Activated naive CD8-positive, alpha-beta T cell treated with anti-CD3 and anti-CD28 coated beads for 36 hours (primary cell): ENCODE results near the gene SBF1. TPM values are rescaled to one million over a fixed set of nuclear protein-coding genes. Genes with fewer than 3 reads are reported as not detected.

Source experiments
- DNase-seq: peaks from one replicate; pipeline ENCODE4 v3.0.0; 2021
- H3K27ac Mint-ChIP-seq: one replicate; pipeline ENCODE4 v1.8.0; 2022; ENCODE audit warnings: mild to moderate bottlenecking, moderate library complexity, mixed read lengths
- H3K27me3 Mint-ChIP-seq: one replicate; pipeline ENCODE4 v1.8.0; 2022; ENCODE audit warnings: mild to moderate bottlenecking, mixed read lengths
- H3K36me3 Mint-ChIP-seq: one replicate; pipeline ENCODE4 v1.8.0; 2021; ENCODE audit warnings: mild to moderate bottlenecking, mixed read lengths
- H3K4me1 Mint-ChIP-seq: one replicate; pipeline ENCODE4 v1.8.0; 2021; ENCODE audit warnings: mixed read lengths
- H3K4me3 Mint-ChIP-seq: one replicate; pipeline ENCODE4 v1.8.0; 2022; ENCODE audit warnings: mild to moderate bottlenecking, moderate library complexity, mixed read lengths
- H3K9me3 Mint-ChIP-seq: one replicate; pipeline ENCODE4 v1.8.0; 2022; ENCODE audit warnings: mixed read lengths
- total RNA-seq, 2 experiments: library from RNA; stranded (reverse); gene quantifications; one replicate each; pipeline ENCODE4 v1.2.3, GENCODE V29; 2021

The SBF1 gene
- total RNA-seq, 2 experiments from 2014 or later: 101 to 102 TPM

DNA sequence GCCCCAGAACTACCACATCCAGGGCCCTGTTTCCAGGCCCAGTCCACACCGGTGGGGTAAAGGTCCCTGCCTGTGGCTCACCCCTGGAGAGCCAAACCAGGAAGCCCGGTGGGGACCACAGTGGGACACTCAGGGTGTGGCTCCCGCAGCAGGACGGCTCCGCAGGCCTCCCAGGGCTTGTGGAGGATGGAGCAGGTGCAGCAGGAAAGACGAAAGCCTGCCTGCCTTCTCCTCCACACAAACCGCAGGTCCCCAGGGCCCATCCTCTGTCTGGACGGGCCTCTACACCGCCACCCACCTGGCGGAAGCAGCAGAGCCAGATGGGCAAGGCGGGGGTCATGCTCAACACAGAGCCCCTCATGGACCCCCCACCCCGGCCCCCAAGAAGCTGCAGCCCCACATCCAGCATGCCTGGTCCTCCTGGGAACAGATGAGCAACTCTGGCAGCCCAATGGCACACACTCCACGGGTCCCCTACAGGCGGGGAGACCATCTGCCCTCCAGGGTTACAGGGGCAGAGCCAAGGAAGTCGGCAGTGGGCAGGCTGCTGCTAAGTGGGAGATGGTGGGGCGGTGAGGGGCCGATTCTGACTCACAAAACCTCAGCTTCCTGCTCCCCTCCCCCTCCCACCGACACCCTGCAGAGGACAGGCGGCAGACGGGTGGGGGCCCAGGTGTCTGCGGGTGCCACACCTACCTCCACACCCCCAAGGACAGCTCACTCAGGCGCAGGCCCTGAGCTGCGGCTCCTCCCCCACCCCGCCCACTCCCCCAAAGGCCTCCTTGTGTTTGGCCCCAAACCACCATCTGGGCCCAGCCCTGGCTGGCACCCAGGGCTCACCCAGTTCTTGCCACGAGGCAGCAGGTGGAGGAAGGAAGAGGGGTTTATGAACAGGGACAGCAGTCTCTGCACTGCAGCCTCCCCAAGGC is 5.2 kb downstream of the SBF1 start:
- Mint-ChIP-seq H3K36me3 (peaks cover 9% of the 10 kb centered on the region), H3K4me1 (peaks cover 75% of the 10 kb centered on the region), H3K9me3 (no peaks in the 10 kb centered on the region), H3K4me3 (peak overlapping the region; percentile 71), H3K27me3 (no peaks in the 10 kb centered on the region), H3K27ac (peak overlapping the region; percentile 91)
- peak; percentile 97 for DNase-seq

DNA sequence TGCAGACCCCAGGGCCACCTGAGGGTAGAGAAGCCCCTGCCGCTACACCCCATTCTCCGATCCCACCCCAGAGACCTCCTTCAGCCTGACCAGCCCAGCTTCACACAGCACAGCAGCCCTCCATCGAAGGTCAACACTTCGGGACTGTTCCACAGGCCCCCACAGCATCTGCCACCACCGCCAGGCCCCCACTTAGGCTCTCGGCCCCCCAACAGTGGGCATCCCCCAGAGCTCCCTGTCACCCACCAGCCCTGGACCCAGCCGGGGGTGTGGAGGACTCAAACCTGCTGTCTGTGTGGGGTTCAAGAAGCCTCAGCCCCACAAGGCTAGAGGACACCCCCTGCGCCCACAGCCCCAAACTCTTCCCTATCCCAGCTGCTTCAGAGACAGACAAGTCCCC is 6.2 kb downstream of the SBF1 start:
- Mint-ChIP-seq H3K27ac (peak overlapping the region; percentile 91), H3K36me3 (peaks cover 9% of the 10 kb centered on the region), H3K4me3 (peak overlapping the region; percentile 71), H3K9me3 (no peaks in the 10 kb centered on the region), H3K4me1 (peaks cover 72% of the 10 kb centered on the region), H3K27me3 (no peaks in the 10 kb centered on the region)
- no peak for DNase-seq

DNA sequence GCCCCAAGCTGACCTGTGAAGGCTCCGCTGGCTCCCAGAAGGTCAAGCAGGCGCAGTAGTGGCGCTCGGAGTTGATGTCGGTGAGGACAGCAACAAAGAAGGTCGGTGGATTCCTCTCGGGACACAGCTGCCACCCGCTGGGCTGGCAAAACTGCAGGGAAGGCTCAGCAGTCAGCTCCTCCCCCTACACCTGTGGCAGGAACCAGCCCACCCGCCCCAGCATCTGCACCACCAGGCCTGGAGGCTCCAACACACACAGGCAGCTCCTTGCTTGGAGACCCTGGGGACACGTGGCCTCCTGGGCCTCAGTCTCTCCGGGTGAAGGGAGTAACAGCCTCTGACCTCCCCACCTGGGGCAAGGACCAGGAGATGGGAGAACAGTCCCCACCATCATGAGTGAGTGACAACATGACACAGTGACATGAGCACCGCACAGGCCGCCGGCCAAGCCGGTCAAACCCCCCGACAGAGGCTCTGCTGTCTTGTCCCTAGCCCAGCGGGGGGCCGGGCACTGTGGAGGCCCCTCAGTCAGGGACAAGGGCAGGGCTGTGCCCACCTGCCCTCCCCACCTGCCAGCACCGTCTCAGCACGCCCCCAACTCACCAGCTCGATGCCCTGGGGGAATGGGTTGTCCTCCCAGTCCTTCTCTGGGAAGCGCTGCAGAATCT is 6.9 kb downstream of the SBF1 start:
- H3K4me1 Mint-ChIP-seq: peaks cover 65% of the 10 kb centered on the region
- DNase-seq: no peak
- peaks cover 12% of the 10 kb centered on the region for H3K36me3 Mint-ChIP-seq
- H3K27me3 Mint-ChIP-seq: no peaks in the 10 kb centered on the region
- no peaks in the 10 kb centered on the region for H3K9me3 Mint-ChIP-seq
- H3K4me3 Mint-ChIP-seq: peak overlapping the region; percentile 14
- H3K27ac Mint-ChIP-seq: peak overlapping the region; percentile 91

DNA sequence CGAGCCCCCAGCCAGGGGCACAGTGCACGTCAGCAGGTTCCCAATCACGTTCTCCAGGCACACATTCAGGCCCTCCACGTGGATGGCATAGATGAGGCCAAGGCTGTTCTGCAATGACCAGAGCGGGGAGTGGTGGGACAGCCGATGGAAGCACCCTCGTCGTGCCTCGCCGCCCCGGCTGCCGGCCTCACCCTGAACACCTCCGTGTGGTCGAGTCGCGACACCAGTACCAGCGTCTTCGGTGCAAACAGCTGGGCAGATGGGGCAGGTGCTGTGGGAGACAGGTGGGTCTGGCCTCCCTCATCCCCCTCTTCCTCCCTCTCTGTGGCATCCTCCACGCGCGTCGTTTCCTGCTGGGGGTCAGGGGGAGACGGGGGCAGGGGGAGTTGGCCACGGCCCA is 7.5 kb downstream of the SBF1 start:
- Mint-ChIP-seq H3K4me1 (peaks cover 59% of the 10 kb centered on the region), H3K27ac (no peak overlapping the region), H3K36me3 (peaks cover 12% of the 10 kb centered on the region), H3K9me3 (no peaks in the 10 kb centered on the region), H3K27me3 (no peaks in the 10 kb centered on the region), H3K4me3 (no peak overlapping the region)
- no peak for DNase-seq

DNA sequence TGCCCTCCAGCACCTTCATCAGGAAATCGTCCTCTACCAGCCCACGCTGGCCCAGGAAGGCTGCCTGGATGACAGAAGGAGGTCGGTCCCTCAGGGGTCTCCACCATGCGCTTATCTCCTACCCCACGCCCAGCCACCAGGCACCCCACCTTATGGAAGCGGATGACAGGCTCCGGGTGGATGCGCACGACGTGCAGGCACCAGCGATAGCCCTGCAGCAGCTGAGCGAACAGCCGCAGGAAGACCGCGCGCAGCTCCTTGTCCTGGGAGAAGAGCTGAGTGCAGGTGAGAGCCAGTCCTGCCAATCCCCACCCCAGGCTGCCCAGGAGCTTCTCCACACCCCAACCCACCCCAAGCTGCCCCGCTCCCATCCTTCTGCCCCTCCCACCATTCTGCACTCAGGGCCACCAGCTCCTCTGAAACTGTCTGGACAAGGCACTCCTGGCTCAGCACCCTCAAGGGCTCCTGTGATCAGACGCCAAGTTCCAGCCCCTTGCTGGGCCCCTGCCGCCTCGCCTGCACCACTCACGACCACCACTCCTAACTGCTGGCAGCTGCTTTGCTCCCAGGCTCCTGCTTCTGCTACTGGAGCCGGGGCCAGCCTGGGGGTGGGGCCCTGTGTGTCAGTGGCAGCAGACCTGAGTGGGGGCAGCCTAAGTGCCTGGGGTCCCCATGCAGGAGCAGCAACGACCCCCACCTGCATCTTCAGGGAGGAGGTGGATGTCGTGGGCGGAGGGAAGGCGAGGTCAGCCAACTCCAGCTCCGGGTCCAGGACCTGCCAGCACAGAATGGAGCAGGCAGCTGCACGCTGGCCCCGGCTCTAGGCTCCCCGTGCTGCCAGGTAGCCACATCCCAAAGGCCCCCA is 9.5 kb downstream of the SBF1 start:
- no peaks in the 10 kb centered on the region for H3K27me3 Mint-ChIP-seq
- H3K4me1 Mint-ChIP-seq: peaks cover 38% of the 10 kb centered on the region
- peaks cover 17% of the 10 kb centered on the region for H3K36me3 Mint-ChIP-seq
- H3K9me3 Mint-ChIP-seq: no peaks in the 10 kb centered on the region
- no peak overlapping the region for H3K27ac Mint-ChIP-seq
- DNase-seq: no peak
- no peak overlapping the region for H3K4me3 Mint-ChIP-seq

DNA sequence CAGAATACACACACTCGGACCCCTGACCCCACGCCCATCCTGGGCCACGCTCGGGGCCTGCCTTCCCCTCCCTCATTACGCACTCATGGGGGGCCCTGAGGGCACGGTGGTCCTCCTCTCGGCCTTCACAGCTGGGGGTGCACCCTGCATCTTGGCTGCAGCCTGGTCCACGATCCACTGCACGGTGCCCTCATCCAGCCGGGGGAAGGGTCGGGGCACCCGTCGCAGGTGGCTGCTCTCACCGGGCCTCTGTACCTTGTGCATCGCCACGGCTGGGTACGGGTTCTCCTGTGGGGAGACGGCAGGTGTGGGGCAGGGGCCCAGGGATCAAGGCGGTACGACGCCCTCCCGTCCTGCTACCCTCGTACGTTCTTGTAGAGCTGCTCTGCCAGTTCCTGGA is 10.4 kb downstream of the SBF1 start:
- Mint-ChIP-seq H3K4me3 (no peak overlapping the region), H3K9me3 (no peaks in the 10 kb centered on the region), H3K27me3 (no peaks in the 10 kb centered on the region), H3K27ac (no peak overlapping the region), H3K4me1 (peaks cover 32% of the 10 kb centered on the region), H3K36me3 (peaks cover 19% of the 10 kb centered on the region)
- DNase-seq: no peak

DNA sequence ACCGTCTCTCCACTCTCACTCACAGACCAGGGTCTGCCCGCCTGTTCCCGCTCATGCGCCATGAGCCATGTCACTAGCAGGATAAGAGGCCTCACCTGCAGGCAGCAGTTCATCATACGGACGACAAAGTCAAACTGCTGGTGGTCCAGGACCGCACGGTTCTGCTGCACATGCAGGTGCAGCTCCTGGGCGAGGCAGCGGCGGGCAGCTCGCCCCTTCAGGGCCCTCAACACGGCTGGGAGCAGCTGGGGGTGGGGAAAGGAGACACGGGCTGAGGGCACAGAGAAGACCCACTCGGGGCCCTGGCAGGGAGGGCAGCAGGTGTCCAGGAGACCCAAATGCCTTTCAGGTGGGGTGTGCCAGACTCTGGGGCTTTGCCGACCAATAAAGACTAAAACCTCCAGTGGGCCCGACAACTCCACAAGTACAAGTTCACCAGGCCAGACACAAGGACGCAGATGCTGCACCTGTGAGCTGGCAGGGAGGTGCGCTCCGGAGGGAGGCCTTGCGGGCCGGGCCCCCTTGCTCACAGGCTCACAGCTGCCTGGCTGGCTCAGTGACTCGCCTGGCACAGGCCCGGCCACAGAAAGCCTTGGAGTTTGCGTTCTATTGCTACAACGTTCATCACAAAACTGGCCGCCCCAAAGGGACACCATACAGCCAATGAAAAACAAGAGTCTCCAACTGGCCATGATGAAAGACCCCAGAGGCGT is 11.5 kb downstream of the SBF1 start:
- no peak overlapping the region for H3K4me3 Mint-ChIP-seq
- peaks cover 19% of the 10 kb centered on the region for H3K36me3 Mint-ChIP-seq
- H3K27ac Mint-ChIP-seq: no peak overlapping the region
- peaks cover 21% of the 10 kb centered on the region for H3K4me1 Mint-ChIP-seq
- no peak for DNase-seq
- H3K9me3 Mint-ChIP-seq: no peaks in the 10 kb centered on the region
- no peaks in the 10 kb centered on the region for H3K27me3 Mint-ChIP-seq

DNA sequence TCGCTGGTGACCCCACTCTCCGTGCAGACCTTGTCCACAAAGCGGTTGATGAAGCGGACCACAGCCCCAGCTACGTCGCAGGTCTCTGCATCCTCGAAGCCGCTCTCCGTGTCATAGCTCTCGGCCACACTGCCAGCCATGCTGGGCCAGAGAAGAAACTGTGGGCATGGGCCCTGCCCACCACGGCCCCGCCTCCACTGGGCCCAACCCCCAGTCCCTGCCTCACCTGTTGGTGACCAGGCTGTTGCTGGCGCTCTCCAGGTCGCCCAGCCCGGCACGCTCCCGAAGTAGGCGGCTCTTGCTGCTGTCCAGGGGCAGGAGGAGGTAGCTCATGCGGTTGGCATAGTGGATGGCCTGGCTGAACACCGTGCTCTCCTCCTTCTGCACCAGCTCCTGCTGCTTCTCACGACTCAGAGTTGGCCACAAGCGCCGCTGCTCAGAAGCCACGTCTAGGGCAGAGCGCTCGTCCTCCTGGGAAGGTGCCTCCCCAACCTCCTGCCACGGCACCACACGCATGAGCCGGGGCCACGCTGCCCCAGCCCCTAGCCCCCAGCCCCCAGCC is 12.8 kb downstream of the SBF1 start:
- no peak for DNase-seq
- H3K4me1 Mint-ChIP-seq: peaks cover 11% of the 10 kb centered on the region
- H3K4me3 Mint-ChIP-seq: no peak overlapping the region
- peaks cover 19% of the 10 kb centered on the region for H3K36me3 Mint-ChIP-seq
- no peak overlapping the region for H3K27ac Mint-ChIP-seq
- no peaks in the 10 kb centered on the region for H3K9me3 Mint-ChIP-seq
- H3K27me3 Mint-ChIP-seq: no peaks in the 10 kb centered on the region

DNA sequence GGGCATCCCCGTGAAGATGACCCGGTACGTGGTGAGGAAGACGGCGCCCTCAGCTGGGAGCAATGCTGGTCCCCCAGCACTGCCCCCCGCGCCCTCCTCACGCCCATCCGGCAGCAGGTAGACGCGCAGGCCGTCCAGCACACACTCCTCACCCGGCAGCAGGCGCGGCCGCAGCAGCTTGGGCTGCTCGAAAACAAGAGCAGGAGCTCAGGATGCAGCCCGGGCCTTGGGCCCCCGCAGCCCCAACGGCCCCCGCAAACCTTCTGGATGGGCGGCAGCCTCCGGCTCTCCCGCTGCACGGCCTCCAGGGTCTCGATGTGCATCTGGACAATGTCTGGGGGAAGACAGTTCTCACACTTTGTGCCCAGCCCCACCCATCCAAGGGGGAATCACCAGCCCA is 13.3 kb downstream of the SBF1 start:
- DNase-seq: no peak
- peaks cover 18% of the 10 kb centered on the region for H3K36me3 Mint-ChIP-seq
- no peak overlapping the region for H3K27ac Mint-ChIP-seq
- H3K9me3 Mint-ChIP-seq: no peaks in the 10 kb centered on the region
- H3K4me1 Mint-ChIP-seq: peaks cover 6% of the 10 kb centered on the region
- H3K27me3 Mint-ChIP-seq: no peaks in the 10 kb centered on the region
- no peak overlapping the region for H3K4me3 Mint-ChIP-seq

DNA sequence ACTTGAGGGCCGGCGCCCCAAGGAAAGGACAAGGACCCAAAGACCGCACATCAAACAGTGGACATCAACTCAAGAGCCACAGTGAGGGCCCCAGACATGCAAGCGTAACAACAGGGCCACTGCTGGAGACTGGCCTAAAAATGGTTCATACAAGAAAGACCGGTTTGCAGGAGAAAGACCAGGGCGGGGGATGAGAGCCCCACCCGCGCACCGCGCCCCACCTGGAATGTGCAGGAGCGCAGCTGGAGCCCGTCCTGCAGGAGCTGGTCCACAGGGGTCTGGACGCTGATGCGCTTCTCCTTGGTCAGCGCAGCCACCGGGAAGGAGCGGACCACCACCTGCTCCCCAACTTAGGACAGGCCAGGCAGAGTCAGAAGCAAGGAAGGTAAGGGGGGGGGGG is 13.9 kb downstream of the SBF1 start:
- Mint-ChIP-seq H3K4me1 (peaks cover under 1% of the 10 kb centered on the region), H3K4me3 (no peak overlapping the region), H3K9me3 (no peaks in the 10 kb centered on the region)

DNA sequence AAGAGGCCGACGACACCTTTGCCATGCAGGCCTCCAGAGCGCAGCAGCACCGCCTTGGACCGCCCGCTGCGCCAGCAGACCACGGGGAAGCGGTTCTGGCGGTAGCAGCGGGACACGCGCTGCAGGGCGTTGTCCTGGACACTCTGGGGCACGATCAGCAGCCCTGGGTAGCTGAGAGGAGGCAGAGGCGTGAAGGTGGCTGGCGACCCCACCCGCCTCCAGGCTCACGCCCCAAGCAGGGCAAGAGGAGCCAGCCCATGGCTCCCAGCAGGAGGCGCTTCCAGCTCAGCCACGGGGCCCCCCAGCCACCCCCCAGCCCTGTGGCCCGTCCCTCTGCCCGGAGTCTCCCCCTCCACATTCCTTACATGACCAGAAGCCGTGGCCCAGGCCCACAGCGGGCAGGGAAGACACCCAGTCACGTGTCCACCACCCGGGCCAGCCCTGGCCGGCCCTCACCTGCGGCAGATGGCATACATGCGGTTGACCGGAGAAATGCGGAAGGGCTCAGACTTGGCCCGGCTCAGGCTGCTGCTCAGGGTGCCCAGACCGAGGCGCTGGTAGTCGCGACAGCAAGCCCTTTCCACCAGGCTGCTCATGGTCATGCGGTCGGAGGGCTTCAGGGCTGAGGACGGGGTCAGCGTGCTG is 15.2 kb downstream of the SBF1 start:
- Mint-ChIP-seq H3K4me3 (no peak overlapping the region), H3K4me1 (no peaks in the 10 kb centered on the region), H3K27me3 (no peaks in the 10 kb centered on the region), H3K36me3 (peaks cover 13% of the 10 kb centered on the region), H3K9me3 (no peaks in the 10 kb centered on the region), H3K27ac (no peak overlapping the region)
- DNase-seq: no peak

More for the DNA sequence above, 13.9 kb downstream of the SBF1 start:
- H3K27ac Mint-ChIP-seq: no peak overlapping the region
- DNase-seq: no peak
- H3K27me3 Mint-ChIP-seq: no peaks in the 10 kb centered on the region
- H3K36me3 Mint-ChIP-seq: peaks cover 14% of the 10 kb centered on the region

DNA sequence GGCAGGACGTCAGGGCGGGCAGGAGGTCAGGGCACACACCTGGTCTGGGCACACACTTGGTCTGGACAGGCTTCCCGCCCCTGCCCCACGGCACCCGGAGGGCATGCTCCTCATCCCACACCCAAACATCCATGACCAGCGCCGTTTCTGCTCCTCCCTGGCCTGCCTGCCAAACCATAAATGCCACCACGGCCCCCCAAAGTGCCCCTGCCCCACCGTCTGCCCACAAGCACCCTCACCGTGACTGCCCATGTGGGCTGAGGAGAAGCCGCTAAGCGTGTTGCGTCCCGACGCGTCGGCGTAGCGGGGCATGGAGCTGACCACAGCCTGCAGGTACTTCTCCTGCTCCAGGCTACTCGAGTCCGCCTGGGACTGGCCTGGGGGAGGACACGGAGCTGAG is 15.8 kb downstream of the SBF1 start:
- H3K9me3 Mint-ChIP-seq: no peaks in the 10 kb centered on the region
- DNase-seq: no peak
- H3K27me3 Mint-ChIP-seq: no peaks in the 10 kb centered on the region
- peaks cover 14% of the 10 kb centered on the region for H3K36me3 Mint-ChIP-seq
- H3K27ac Mint-ChIP-seq: no peak overlapping the region
- peaks cover 3% of the 10 kb centered on the region for H3K4me1 Mint-ChIP-seq
- H3K4me3 Mint-ChIP-seq: no peak overlapping the region

DNA sequence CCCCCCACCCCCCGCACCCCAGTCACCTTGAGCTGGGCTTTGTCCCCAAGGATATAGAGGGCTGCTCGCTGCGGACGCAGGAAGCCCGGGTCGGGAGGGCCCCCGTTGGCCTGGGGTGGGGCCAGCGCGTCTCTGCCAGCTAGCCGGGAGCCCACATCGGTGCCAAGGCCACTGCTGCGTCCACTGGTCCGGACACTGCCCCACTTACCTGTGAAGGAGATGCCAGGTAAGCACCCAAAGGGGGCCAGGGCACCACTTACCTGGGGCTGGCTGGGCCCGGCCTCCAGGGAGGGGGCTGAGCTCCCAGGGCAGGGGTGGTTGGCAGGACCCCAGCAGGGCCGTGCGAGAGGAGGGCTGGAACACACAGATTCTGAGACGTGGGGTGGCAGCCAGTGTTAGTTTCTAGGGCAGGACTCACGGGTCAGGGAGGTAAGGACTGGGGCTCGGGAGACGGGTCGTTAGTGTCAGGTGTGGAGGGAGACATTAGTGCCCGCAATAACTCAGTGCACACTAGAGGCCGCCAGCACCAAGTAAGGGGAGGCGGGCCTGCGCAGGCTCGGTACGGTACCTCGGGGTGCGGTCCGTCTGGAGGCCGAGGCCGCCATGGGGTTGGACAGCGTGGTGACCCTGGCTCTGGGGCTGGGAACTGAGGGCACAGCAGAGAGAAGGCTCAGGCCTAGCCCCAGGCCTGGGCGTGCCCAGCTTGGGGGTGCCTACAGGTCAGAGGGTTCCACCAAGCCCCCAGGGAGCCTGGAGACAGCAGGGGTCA is 18.2 kb downstream of the SBF1 start:
- Mint-ChIP-seq H3K27ac (peak overlapping the region; percentile 25), H3K4me3 (no peak overlapping the region), H3K4me1 (peaks cover 15% of the 10 kb centered on the region), H3K9me3 (no peaks in the 10 kb centered on the region), H3K36me3 (peaks cover 21% of the 10 kb centered on the region), H3K27me3 (no peaks in the 10 kb centered on the region)
- DNase-seq: no peak
